Duodenal mucosa (tissue), 2 donors: ENCODE data around the gene COX6A1.

Experiments used
- H3K27ac ChIP-seq: one replicate; pipeline ENCODE4 v1.7.0; 2013; ENCODE audit warnings: low read depth, low read length
- H3K27me3 ChIP-seq, 2 donors: one replicate each; pipeline ENCODE4 v1.7.0; 2013; ENCODE audit warnings: low read length in 2 of 2, control low read depth in 1 of 2; ENCODE audit not compliant: insufficient read depth in 2 of 2, control insufficient read depth in 1 of 2
- H3K36me3 ChIP-seq, 2 donors: one replicate each; pipeline ENCODE4 v1.7.0; 2013; ENCODE audit warnings: low read length in 2 of 2, control low read depth in 1 of 2; ENCODE audit not compliant: insufficient read depth in 2 of 2, control insufficient read depth in 1 of 2
- H3K4me1 ChIP-seq, 2 donors: one replicate each; pipeline ENCODE4 v1.7.0; 2013; ENCODE audit warnings: low read length in 2 of 2, control low read depth in 1 of 2; ENCODE audit not compliant: insufficient read depth in 2 of 2, control insufficient read depth in 1 of 2
- H3K4me3 ChIP-seq, 2 donors: one replicate each; pipeline ENCODE4 v1.7.0; 2013; ENCODE audit warnings: low read length in 2 of 2, low read depth in 1 of 2
- H3K9ac ChIP-seq, 2 donors: one replicate each; pipeline ENCODE4 v1.7.0; 2013; ENCODE audit warnings: low read length in 2 of 2, low read depth in 1 of 2
- H3K9me3 ChIP-seq, 2 donors: one replicate each; pipeline ENCODE4 v1.7.0; 2013; ENCODE audit warnings: low read length in 2 of 2, control low read depth in 1 of 2; ENCODE audit not compliant: control insufficient read depth in 1 of 2

COX6A1 gene

DNA sequence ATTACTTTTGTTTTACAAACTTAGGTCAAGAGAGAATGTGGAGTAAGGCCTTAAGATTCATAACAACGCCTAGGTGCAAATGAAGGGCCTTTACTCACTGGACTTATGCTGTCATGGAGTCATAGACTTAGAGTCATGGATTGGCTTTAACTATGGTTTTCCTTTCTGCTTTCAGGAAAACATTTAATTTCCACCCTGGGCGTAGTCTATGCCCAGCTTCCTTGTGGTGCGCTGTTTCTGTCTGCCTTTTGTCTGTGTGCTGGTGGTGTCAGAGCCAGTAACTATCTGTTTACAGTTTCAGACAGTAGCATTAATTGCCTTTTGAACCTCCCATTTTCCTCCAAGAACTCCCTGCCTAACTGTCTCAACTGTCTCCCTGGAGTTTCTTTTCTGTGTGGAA is 31.8 kb upstream of the COX6A1 start:
- Histone ChIP-seq H3K9ac (no peak overlapping the region), H3K27ac (no peak overlapping the region), H3K27me3 (no peaks in the 10 kb centered on the region), H3K4me3 (no peak overlapping the region), H3K36me3 (no peaks in the 10 kb centered on the region), H3K4me1 (no peaks in the 10 kb centered on the region), H3K9me3 (no peaks in the 10 kb centered on the region)

DNA sequence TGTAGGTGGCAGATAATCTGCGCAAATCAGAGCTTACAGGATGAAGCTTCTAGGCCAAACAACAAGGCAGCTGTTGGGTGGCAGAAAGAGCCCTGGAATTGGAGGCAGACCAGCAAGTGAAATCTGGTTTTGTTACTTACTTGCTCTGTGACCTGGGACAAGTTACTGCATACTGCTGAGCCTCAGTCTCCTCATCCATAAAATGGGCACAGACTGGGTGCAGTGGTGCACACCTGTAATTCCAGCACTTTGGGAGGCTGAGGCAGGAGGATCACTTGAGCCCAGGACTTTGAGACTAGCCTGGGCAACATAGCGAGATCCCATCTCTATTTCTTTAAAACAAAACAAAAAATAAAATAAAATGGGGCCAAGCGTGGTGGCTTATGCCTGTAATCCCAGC is 31.4 kb upstream of the COX6A1 start:
- H3K4me3 ChIP-seq, result no peak overlapping the region
- H3K27me3 ChIP-seq, result no peaks in the 10 kb centered on the region
- H3K36me3 ChIP-seq, result no peaks in the 10 kb centered on the region
- no peaks in the 10 kb centered on the region for H3K4me1 ChIP-seq
- no peaks in the 10 kb centered on the region for H3K9me3 ChIP-seq
- H3K9ac ChIP-seq, result no peak overlapping the region
- no peak overlapping the region for H3K27ac ChIP-seq

DNA sequence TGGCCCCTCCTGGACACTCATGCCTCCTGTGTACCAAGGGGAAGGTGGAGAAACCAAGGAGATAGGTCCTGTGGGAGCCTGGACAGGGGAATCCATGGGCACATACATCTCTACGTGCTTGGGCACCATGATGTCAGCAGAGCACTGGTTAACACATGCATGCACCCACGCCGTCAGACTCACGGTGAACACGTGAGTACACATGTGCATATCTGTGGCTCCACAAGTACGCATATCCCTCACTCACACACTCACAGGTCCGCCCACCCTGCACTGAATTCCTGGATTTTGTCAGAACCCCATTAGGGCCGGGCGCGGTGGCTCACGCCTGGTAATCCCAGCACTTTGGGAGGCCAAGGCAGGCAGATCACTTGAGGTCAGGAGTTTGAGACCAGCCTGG is 29.1 kb upstream of the COX6A1 start:
- H3K4me1 ChIP-seq, result peaks cover 0 to under 1% of the 10 kb centered on the region in 2 donors
- no peaks in the 10 kb centered on the region for H3K36me3 ChIP-seq
- no peak overlapping the region for H3K9ac ChIP-seq
- no peaks in the 10 kb centered on the region for H3K9me3 ChIP-seq
- no peaks in the 10 kb centered on the region for H3K27me3 ChIP-seq
- no peak overlapping the region for H3K27ac ChIP-seq
- no peak overlapping the region for H3K4me3 ChIP-seq

DNA sequence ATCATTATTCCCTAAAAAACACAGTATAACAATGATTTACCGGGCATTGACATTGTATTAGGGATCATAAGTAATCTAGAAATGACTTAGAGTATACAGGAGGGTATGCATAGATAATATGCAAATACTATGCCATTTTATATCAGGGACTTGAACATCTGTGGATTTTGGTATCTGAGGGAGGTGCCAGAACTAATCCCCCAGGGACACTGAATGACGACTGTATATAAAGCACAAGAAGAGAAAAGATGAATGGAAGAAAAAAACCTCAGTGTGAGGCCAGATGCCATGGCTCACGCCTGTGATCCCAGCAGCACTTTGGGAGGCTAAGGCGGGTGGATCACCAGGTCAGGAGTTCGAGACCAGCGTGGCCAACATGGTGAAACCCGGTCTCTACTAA is 25.5 kb upstream of the COX6A1 start:
- H3K36me3 ChIP-seq, result no peaks in the 10 kb centered on the region
- no peak overlapping the region for H3K27ac ChIP-seq
- H3K4me3 ChIP-seq, result no peak overlapping the region
- H3K4me1 ChIP-seq, result peaks cover 0 to 6% of the 10 kb centered on the region in 2 donors
- H3K9me3 ChIP-seq, result no peaks in the 10 kb centered on the region
- no peaks in the 10 kb centered on the region for H3K27me3 ChIP-seq
- H3K9ac ChIP-seq, result no peak overlapping the region

DNA sequence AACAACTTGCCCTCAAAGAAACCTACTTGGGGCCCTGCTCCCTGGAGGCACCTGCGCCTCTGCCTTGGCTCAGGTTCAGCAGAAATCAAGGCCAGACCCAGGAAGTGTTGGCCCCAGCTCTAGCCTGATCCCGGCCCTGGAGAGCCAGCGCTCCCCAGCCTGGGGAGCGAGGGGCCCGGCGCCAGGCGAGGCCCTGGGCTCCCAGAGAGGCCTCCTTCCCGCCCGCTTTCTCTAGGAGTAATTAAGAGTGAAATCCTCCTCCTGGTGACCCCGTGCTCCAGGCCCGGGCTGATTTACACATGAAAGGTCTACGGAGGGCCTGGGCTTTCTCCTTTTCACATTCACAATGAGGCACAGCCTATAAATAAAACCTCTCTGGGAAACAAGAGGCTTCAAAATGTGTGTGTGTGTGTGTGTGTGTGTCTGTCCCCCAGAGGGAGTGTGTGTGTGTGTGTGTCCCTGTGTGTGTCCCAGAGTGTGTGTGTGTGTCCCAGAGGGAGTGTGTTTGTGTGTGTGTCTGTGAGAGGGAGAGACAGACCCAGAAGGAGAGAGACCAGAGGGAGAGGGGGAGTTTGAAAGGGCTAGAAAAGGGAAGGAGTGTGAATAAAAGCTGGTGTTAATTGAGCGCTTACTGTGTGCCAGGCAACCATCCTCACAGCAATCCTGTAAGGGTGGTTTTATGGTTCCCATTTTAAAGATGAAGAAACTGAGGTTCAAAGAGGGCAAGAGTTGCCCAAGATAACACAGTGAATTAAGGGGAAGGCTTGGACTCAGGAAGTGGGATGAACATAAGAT is 23.8 kb upstream of the COX6A1 start:
- H3K9me3 ChIP-seq, result no peaks in the 10 kb centered on the region

DNA sequence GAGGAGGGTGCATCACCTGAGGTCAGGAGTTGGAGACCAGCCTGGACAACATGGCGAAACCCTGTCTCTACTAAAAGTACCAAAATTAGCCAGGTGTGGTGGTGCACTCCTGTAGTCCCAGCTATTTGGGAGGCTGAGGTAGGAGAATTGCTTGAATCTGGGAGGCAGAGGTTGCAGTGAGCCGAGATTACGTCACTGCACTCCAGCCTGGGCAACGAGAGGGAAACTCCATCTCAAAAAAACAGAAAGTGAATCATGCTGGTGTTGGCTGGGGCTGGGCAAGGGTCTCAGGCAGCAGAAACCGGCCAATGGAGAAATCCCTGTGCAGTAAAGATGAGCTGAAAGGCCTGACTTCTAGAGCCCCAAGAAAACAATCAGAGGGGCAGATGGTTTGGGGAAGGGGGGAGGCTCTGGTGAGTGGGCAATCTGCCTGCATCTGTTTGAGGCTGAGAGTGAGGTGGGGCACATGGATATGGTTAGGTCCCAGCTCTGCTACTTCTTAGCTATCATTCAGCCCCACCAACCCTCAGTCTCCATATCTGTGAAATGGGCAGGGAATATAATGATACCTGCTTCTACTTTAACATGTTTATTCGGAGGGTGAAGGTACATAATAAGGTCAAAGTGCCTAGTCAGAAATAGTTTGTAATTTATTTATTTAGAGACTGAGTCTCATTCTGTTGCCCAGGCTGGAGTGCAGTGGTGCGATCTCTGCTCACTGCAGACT is 21.3 kb upstream of the COX6A1 start:
- Histone ChIP-seq H3K36me3 (no peaks in the 10 kb centered on the region), H3K9ac (no peak overlapping the region)

More for the DNA sequence above, 23.8 kb upstream of the COX6A1 start:
- no peak overlapping the region for H3K27ac ChIP-seq
- H3K4me3 ChIP-seq, result no peak overlapping the region
- no peaks in the 10 kb centered on the region for H3K36me3 ChIP-seq
- no peak overlapping the region for H3K9ac ChIP-seq
- H3K27me3 ChIP-seq, result no peaks in the 10 kb centered on the region
- H3K4me1 ChIP-seq, result peaks cover 0 to 6% of the 10 kb centered on the region in 2 donors

DNA sequence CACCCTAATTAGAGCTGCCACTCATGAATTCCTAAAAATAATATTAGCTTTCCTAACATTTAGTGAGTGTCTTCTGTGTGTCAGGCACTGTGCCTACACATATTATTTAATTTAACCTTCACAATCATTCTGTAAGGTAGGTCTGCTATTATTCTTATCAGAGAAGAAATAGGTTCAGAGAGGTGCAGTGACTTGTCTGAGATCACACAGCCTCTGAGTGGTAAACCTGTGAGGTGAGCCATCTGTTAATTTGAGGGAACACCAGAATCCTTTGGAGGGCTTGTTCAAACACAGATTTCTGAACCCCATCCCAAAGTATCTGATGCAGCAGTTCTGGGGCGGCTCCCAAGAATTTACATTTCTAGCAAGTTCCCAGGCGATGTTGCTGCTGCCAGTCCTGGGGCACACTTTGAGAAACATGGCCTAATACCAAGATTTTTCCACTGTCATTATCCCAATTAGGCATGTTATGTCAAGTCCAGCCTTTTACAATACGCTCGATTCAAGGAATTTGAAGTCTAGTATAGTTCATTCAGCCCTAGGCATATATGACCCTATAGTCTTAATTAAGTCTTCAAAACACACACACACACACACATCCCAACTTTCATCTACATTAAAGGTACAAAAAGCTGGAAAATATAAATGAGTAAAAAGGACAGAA is 19.9 kb upstream of the COX6A1 start:
- no peaks in the 10 kb centered on the region for H3K27me3 ChIP-seq
- H3K4me1 ChIP-seq, result peaks cover 0 to 6% of the 10 kb centered on the region in 2 donors
- H3K4me3 ChIP-seq, result no peak overlapping the region
- no peak overlapping the region for H3K27ac ChIP-seq
- H3K9ac ChIP-seq, result no peak overlapping the region
- H3K36me3 ChIP-seq, result no peaks in the 10 kb centered on the region
- no peaks in the 10 kb centered on the region for H3K9me3 ChIP-seq

More for the DNA sequence above, 21.3 kb upstream of the COX6A1 start:
- Histone ChIP-seq H3K27ac (no peak overlapping the region), H3K4me3 (no peak overlapping the region), H3K4me1 (peaks cover 0 to 6% of the 10 kb centered on the region in 2 donors), H3K9me3 (no peaks in the 10 kb centered on the region), H3K27me3 (no peaks in the 10 kb centered on the region)

DNA sequence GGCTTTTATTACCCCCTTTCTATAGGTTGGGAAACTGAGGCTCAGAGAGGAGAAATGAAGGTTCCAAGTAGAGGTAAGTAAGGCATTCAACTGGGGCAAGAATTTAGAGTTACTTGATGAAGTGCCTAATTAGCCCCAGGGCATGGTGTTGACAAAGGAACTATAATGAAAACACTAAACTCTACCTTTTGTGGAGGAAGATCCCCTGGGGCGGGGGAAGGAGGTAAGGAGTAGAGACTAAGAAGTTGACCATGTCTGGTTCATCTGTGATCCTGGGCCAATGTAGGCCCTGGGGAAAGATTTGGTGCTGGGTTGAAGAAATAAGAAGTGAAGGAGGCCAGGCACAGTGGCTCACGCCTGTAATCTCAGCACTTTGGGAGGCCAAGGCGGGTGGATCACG is 16.2 kb upstream of the COX6A1 start:
- Histone ChIP-seq H3K4me3 (no peak overlapping the region), H3K36me3 (no peaks in the 10 kb centered on the region), H3K27me3 (no peaks in the 10 kb centered on the region), H3K9ac (no peak overlapping the region), H3K9me3 (no peaks in the 10 kb centered on the region), H3K27ac (no peak overlapping the region), H3K4me1 (no peaks in the 10 kb centered on the region)

DNA sequence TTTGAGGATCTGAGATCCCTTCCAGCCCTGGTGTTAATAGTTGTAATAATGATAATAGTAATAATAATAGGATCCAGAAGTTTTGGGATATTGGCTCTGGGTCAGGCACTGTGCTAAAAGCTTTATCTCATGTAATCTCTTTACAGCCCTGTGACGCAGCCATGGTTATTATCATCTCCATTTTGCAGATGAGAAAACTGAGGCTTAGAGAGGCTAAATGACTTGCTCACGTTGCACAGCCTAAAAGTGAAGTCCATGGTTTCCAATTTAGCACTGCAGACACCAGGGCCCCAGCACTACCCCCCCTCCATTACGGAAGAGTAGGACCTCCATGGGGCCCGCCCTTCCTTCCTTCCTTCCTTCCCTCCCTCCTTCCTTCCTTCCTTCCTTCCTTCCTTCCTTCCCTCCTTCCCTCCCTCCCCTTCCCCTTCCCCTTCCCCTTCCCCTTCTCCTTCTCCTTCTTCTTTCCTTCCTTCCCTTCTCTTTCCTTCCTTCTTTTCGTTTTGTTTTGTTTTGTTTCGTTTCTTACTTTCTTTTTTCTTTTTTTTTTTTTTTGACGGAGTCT is 14.9 kb upstream of the COX6A1 start:
- Histone ChIP-seq H3K9ac (no peak overlapping the region), H3K27me3 (no peaks in the 10 kb centered on the region), H3K9me3 (no peaks in the 10 kb centered on the region), H3K4me1 (no peaks in the 10 kb centered on the region), H3K4me3 (no peak overlapping the region), H3K36me3 (no peaks in the 10 kb centered on the region), H3K27ac (no peak overlapping the region)

DNA sequence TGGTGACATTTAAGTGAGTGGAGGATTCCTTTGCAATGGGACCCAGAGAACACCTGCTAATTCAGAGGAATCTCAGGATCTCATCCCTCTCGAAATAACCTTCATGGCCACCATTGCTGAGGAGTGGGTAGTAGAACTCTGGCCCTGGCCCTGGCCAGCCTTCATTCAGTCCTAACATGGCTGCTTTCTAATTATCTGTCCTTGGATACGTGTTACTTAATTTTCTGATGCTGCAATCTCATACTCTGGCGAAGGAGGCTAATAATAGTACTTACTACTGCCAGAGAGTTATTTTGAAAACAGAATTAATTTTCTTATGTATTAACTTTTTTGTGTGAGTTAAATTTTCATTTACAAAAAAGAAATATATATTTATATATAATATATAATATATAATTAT is 12.1 kb upstream of the COX6A1 start:
- Histone ChIP-seq H3K4me3 (no peak overlapping the region), H3K27me3 (no peaks in the 10 kb centered on the region), H3K9me3 (no peaks in the 10 kb centered on the region), H3K36me3 (no peaks in the 10 kb centered on the region), H3K27ac (no peak overlapping the region), H3K4me1 (peaks cover 4 to 5% of the 10 kb centered on the region in 2 donors), H3K9ac (no peak overlapping the region)
